GOT3 (cell line): ENCODE data around the gene GFY.
A peak's percentile ranks its signal among the peaks of the same experiment; 100 is the strongest.
"Not testable (repeated sequence)": the region's sequence is repeated elsewhere in the genome, so short reads cannot be mapped to it uniquely, and the experiment has no call there.

Experiments used
- DNase-seq: peaks from one replicate; lab custom pipeline; 2025; ENCODE audit warnings: mixed read lengths; lab: John Stamatoyannopoulos, UW

The GFY gene

DNA sequence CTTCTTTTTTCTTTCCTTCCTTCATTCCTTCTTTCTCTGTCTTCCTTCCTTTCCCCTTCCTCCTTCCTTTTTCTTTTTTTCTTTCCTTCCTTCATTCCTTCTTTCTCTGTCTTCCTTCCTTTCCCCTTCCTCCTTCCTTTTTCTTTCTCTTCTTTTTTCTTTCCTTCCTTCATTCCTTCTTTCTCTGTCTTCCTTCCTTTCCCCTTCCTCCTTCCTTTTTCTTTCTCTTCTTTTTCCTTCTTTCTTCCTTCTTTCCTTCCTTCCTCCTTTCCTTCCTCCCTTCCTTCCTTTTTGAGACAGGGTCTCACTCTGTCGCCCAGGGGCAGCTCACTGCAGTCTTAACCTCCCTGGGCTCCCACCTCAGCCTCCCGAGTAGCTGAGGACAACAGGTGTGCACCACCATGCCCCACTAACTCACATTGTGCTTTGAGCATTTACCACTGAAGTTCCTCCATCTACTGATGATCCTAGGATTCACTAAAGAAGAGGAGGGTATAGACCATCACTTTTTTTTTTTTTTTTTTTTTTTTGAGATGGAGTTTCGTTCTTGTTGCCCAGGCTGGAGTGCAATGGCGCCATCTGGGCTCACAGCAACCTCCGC is 19.0 kb downstream of the GFY start:
- DNase-seq, result not testable (repeated sequence)

DNA sequence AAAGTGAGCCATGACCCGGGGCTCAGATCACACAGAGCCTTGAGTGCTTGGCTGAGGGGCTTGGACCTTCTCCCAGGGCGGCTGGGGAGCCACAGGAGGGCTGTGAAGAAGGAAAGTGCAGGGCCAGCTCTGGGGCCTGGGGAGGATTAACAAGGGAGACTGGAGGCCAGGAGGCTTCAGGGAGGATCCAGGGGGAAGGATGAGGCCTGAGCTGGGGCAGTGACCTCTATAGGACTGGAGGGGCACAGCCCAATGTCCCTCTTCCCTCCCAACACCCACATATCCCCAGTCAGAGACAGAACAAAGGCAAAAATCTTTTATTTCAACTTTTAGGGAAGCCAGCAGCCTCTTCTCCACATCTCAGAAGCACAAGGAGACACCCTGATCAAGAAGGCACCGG is 20.8 kb downstream of the GFY start:
- no peak for DNase-seq

DNA sequence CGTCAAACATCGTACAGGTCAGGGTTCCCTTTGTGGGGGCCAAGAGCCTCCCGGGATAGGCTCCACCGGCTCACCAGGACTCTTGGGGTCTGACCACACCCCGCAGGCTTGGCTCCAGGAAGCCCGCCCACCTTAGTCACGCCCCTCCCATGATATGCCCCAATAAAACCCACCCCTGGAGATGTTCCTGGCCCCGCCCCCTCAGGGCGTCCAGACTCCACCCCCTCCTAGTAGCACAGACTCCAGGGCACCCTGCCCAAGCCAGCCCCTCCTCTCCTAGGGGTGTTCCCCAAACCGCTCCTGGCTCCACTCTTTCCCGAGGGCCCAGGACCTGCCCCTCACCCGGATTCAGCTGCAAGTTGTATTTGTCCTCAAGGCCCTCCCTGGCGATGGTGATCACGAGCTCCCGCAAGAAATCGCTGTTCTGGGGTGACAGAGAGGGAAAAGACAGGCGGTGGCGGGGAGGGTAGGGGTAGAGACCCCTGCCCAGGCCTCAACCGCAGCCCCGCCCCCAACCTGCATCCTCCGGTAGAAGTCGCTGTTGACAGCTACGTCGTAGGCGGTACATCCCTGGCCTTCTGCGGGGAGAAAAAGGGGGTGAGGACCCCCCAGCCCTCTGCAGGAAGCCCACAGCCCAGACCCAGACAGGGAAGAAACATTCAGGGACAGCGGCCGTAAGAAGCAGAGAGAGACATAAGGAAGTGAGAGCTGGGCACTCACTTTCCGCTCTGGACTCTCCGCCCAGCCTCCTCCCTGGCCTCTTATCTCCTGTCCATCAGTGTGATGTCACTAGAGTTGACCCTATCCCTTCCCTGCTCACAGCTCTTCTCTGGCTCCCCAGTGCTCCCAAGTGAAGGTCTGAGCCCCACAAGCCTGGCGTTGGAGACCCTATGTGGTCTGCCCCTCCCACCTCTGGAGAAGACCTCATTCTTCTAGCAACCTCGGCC is 22.6 kb downstream of the GFY start:
- no peak for DNase-seq

DNA sequence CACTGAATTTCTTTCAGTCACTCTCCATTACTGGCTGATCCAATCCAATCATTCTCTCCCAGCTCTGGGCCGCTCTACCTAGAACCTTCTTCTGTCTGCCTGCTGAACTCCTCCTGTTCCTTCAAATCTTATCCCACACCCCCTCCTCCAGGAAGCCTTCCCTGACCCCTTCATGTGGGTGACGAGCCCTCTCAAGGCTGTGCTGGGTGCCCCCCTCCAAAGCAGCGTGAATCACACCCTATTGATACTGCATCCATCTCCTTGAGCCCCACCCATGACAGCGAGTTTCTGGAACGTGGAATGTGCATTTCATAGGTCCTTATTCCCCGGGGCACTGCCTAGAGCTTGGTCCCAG is 23.2 kb downstream of the GFY start:
- DNase-seq, result no peak

DNA sequence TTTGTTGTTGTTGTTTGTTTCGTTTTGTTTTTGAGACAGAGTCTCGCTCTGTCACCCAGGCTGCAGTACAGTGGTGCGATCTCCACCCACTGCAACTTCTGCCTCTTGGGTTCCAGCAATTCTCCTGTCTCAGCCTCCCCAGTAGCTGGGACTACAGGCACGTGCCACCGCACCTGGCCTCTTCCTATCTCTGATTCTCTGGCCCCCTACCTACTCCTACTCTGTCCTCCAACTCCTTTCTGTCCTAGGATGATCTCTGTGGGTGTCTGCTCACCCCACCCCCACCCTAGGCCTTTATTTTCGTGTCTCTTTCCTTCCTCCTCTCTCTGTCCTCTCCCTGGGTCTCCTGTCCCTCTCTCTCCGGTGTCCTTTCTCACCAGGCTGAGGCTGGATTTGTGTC is 25.2 kb downstream of the GFY start:
- no peak for DNase-seq

DNA sequence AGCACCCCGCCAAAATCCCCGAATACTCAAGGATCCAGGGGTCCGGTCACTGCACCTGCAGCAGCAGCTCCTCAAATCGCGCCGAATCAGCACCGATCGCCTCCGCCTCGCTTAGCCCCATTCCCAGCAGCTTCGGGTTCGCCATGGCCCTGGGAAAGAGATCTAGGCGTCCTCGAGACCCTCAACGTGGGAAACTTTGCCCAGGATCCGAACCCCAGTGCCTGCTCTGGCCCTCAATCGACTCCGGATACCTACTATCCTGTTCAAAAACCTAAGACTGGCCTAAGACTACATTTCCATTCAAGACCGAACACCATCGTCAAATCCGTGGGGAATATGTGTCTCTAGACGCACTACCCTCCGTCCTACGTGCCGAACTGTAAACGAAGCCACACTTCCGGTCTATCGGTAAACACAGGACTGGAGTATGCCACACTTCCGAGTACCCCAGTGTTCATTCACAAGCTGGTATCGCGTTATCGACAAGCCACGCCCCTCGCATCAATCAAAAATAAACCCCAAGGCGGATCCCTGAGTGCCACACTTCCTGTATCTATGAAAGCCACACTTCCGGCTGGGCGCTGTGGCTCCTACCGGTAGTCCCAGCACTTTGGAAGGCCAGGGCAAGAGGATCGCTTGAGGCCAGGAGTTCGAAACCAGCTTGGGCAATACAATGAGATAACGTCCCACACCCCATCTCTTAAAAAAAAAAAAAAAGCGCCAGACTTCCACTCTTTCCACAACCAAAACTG is 26.4 kb downstream of the GFY start, which contains the start of gene PIH1D1:
TSS of gene PIH1D1 (minus strand) at position 385 of the 752 bp plus-strand sequence. CDS start at position 145, 240 bp downstream.
- peak; percentile 87 for DNase-seq

DNA sequence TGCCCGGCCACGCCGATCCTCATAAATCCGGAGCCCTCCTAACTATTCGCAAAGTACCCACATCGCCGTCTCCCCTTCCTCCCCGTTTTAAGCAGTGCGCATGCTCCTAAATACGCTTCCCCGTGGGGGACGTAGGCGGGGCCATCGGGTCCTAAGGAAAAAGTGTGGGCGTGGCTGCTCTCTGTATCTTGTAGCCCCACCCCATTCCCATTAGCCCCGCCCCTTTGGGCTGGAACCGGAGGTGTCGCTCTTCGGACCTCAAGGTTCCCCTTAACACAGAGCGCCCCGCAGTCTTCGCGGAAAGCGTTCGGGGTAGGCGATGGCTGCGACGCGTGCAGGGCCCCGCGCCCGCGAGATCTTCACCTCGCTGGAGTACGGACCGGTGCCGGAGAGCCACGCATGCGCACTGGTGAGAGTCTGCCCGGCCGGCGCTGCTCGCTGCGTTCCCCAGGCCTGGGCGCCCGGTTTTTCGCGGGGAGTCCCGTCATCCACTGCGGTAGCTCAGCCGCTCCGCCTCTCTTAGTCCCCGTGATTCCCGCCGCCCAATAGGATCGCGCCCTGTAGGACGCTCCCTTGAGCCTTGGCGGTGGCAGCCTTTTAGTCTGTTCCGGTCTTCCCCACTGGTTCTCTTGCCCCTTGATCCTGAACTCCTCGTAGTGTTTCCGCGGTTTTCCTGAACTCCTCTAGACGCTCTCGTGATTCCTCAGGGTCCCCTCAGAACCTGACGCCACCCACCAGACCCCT is 28.0 kb downstream of the GFY start, which contains the start of gene ALDH16A1:
TSS of gene ALDH16A1 (plus strand) at position 213 of the 744 bp plus-strand sequence. CDS start at position 320, 107 bp downstream.
- peak; percentile 95 for DNase-seq

DNA sequence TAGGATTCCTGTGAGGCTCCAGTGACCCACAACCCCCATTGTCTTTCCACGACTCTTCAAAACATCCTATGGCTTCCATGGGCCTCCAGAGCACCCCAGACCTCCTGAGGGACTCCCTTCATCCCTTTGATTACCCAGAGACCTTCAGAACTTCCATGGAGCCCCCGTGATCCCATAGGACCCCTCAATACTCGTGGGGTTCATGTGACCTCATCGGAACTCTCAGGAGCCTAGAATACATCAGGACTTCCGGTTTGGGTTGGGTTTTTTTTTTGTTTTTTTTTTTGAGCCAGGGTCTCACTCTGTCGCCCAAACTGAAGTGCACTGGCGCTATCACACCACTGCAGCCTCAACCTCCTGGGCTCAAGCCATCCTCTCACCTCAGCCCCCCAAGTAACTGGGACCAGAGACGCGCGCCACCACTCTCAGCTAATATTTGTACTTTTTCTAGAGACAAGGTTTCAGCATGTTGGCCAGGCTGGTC is 28.6 kb downstream of the GFY start:
- no peak for DNase-seq

DNA sequence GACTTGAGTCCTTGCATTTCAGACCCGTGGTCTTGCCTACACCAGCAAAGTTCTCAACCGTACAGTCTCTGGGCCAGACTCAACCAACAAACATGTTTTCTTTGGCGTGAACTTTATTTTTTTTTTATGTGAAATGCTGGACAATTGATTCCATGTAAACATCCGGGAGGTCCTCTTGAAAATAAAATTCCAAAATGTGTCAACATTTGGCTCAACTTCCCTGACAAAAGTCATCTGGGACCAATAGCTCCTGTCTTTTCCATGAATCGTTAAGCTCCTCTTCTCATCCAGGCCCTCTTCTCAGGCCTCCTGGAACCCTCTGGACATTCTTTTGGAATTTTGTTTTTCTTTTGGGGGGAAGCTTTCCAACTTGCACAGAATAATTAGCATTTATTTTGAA is 30.6 kb downstream of the GFY start:
- DNase-seq, result no peak

DNA sequence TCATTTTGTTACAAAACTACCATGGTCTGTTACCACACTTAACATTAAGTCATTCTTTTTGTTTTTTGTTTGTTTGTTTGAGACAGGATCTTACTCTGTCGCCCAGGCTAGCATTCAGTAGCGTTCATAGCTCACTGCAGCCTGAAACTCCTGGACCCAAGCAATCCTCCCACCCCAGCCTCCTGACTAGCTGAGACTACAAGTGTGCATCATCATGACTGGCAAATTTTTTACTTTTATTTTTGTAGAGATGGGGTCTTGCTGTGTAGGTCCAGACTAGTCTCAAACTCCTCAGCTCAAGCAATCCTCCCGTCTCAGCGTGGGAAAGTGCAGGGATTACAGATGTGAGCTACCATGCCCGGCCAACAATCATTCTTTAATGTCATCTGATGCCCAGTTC is 31.1 kb downstream of the GFY start:
- no peak for DNase-seq

DNA sequence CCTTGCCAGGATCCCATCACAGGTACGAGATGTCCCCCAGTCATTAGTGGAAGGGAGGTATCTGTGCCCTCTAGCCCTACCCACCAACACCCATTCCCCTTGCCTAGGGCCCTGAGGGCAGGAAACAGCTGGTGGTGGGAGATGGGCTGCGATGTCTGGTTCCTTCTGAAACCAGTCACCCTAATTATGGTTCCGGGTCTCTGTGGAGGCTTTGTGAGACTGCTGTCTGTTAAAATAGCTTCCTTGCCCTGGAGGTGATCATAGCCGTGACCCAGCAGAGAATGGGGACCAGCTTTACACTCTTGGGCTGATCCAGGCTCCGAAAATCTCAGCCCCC is 33.3 kb downstream of the GFY start:
- DNase-seq, result no peak

DNA sequence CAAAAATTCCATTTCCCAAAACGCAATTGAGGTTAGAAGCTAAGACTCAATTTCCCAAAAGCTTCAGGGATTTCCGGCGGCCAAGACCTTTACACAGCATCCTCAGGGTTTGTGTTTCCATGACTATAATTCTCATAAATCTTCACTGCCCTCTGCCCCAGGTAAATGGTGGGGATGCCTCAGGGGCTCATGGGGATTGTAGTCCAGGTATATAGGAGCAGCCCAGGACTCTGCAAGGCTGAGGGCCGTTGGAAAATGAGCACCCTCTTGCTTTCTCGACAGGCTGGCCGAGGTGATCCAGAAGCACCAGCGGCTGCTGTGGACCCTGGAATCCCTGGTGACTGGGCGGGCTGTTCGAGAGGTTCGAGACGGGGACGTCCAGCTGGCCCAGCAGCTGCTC is 34.2 kb downstream of the GFY start:
- DNase-seq, result no peak

DNA sequence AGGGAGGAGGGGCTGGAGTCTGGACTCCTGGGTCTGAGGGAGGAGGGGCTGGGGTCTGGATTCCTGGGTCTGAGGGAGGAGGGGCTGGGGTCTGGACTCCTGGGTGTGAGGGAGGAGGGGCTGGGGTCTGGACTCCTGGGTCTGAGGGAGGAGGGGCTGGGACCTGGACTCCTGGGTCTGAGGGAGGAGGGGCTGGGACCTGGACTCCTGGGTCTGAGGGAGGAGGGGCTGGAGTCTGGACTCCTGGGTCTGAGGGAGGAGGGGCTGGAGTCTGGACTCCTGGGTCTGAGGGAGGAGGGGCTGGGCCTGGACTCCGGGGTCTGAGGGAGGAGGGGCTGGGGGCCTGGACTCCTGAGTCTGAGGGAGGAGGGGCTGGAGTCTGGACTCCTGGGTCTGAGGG is 35.9 kb downstream of the GFY start:
- DNase-seq, result not testable (repeated sequence)

DNA sequence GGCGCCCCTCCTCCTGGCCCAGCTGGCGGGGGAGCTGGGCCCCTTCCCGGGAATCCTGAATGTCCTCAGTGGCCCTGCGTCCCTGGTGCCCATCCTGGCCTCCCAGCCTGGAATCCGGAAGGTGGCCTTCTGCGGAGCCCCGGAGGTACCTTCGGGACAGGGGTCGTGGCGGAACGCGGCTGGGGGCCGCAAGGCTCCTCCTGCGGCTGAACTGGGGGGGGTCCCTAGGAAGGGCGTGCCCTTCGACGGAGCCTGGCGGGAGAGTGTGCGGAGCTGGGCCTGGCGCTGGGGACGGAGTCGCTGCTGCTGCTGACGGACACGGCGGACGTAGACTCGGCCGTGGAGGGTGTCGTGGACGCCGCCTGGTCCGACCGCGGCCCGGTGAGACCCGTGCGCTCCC is 36.5 kb downstream of the GFY start:
- DNase-seq, result no peak

DNA sequence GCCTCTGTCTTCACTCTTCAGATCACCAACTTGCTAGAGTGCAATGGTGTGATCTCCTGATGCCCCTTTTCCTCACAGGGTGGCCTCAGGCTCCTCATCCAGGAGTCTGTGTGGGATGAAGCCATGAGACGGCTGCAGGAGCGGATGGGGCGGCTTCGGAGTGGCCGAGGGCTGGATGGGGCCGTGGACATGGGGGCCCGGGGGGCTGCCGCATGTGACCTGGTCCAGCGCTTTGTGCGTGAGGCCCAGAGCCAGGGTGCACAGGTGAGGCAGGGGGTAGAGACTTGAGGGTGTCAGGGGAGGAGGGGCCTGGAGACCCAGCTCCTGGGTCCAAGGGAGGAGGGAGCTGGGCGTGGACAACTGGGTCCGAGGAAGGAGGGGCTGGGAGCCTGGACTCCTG is 37.3 kb downstream of the GFY start:
- no peak for DNase-seq

DNA sequence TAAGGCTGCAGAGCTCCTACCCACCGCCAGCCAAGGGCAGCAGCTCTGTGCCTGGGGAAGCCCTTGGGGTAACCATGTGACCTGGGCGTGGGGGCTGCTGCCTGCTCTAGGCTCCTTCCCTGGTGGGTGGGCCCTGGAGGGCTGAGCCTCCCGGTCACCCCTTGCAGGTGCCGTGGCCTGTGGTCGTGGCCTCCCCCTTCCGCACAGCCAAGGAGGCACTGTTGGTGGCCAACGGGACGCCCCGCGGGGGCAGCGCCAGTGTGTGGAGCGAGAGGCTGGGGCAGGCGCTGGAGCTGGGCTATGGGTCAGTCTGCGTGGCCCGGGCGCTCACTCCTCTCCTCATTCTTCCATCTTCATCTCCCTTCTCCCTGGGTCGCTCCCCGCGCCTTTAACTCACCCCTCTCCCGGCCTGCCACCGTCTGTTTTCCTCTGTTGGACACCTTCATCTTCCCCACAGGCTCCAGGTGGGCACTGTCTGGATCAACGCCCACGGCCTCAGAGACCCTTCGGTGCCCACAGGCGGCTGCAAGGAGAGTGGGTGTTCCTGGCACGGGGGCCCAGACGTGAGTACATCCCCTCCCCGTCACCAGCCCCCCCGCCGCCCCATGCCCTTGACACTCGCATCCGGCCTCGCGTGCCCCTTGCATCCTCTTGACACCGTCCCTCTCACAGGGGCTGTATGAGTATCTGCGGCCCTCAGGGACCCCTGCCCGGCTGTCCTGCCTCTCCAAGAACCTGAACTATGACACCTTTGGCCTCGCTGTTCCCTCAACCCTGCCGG is 39.0 kb downstream of the GFY start:
- DNase-seq, result no peak

DNA sequence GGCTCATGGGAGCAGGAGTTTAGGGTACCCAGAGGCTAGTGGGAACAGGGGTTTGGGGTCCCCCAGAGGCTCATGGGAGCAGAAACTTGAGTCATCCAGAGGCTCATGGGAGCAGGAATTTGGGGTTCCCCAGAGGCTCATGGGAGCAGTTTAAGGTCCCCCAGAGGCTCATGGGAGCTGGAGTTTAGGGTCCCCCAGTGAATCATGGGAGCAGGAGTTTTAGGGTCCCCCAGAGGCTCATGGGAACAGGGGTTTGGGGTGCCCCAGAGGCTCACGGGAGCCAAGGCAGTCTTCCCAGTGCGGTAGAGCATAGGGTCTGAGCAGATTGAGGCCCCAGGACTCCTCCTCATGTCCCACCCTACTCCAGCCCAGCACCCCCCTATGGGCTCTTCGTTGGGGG is 40.2 kb downstream of the GFY start:
- no peak for DNase-seq

DNA sequence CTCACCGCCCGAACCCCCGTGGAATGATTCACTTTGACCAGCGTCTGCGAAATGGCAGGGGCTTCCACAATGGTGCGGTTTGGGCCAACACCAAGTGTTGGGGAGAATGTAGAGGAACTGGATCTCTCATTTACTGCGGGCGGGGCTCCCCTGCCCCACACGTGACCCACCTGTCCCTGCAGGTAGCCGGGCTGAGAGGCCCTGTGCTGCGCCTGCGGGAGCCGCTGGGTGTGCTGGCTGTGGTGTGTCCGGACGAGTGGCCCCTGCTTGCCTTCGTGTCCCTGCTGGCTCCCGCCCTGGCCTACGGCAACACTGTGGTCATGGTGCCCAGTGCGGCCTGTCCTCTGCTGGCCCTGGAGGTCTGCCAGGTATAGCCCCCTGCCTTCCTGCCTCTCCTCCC is 43.0 kb downstream of the GFY start:
- DNase-seq, result no peak

DNA sequence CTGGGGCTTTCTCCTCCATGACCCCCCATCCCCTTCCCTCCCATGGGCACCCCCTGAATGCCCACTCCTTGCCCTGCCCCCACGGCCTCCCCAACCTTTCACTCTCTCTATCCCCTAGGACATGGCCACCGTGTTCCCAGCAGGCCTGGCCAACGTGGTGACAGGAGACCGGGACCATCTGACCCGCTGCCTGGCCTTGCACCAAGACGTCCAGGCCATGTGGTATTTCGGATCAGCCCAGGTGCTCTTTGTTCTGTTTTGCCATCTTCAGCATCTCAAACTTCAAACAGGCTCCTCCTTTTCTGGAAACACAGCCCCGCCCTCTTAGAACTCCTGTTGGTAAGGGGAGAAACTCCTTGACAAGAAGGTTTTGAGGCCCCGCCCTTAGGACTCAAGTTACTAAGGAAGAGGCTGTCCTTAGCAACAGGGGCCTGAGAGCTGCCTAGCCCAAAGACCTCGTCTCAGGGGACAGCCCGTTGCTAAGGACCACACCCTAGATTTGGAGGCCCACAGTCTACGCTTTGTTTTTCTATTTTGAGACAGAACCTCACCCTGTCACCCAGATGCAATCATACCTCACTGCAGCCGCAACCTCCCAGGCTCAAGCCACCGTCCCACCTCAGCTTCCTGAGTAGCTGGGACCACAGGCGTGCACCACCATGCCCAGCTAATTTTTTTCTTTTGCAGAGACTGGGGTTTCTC is 43.7 kb downstream of the GFY start:
- DNase-seq, result no peak

DNA sequence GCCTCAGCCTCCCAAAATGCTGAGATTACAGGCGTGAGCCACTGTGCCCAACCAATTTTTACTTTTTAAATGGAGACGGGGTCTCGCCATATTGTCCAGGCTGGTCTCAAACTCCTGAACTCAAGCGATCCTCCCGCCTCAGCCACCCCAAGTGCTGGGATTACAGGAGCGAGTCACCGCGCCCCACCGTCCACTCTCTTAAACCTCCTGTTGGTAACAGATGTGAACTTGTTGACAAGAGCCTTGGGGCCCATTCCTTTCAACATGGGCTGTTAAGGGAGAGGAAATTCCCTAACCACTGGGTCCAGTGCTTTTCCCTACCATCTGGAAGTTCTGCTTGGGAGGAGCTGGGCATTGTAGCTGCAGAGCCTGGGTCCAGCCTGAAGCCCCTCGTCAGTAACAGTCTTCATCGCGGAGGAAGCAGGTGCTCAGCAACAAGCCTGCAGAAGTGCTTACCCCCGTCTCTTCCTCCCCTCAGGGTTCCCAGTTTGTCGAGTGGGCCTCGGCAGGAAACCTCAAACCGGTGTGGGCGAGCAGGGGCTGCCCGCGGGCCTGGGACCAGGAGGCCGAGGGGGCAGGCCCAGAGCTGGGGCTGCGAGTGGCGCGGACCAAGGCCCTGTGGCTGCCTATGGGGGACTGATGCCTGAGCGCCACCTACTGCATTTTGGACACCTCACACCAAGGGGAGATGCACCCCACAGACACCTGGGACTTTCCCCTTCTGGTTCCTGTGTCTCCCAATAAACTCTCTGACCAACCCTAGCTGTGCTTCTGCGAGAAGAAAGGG is 44.8 kb downstream of the GFY start:
- no peak for DNase-seq
